ENCODE data around the gene SCFD2. TPM values are rescaled to one million over a fixed set of nuclear protein-coding genes. Genes with fewer than 3 reads are reported as not detected.

The SCFD2 gene
- total RNA-seq, 1 donor, result 24.2 TPM

DNA sequence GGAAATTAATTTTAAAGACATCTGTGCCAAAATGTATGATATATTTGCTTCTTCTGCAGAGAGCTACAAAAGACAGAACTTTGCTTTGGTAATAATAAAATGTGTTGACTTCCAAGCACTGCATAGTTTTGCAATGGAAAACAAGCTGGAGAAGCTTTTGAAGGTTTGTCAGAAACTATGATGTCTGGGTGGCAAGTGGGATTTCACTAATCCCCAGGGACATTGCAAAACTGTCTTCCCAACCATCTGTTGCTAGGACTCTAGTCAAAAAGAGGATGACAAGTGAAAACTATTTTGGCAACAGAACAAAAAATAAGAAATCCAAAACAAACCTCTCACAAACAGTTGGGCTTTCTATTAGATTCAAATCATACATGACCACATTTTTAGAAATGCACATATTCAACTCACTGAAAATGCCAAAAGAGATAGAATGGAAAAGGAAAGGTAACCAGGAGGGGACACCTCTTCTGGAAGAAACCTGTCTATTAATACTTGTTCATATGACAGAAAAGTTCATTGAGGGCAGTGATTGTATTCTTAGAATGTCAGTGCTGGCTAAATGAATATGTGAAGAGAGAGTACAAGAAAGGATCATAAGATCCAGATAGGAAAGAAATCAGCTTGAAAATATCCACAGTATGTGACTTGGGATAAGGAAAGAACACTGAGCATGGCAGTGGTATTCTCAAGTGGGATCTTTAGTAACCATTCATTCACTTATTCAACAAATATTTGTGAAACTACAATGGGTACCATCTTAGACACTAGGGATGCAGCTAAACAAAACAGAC lies 275.7 kb downstream of the SCFD2 start:
- Histone ChIP-seq H3K79me2 (ENCODE audit: insufficient read depth, low read length) (peaks cover 2% of the 10 kb centered on the region), H4K20me1 (ENCODE audit: insufficient read depth, low read length) (no peaks in the 10 kb centered on the region), H3K4me1 (ENCODE audit: insufficient read depth, low read length) (peaks cover 6% of the 10 kb centered on the region), H3K36me3 (ENCODE audit: insufficient read depth, low read length) (no peaks in the 10 kb centered on the region), H2AFZ (ENCODE audit: low read length) (no peak overlapping the region), H3K4me2 (ENCODE audit: insufficient read depth, low read length) (no peak overlapping the region), H3K27ac (ENCODE audit: low read depth, low read length) (no peak overlapping the region), H3K27me3 (ENCODE audit: insufficient read depth, low read length) (no peaks in the 10 kb centered on the region), H3K9me3 (ENCODE audit: low read depth, low read length) (no peaks in the 10 kb centered on the region), H3K4me3 (ENCODE audit: insufficient read depth, low read length) (no peak overlapping the region)
- TF ChIP-seq, protein P1, sequence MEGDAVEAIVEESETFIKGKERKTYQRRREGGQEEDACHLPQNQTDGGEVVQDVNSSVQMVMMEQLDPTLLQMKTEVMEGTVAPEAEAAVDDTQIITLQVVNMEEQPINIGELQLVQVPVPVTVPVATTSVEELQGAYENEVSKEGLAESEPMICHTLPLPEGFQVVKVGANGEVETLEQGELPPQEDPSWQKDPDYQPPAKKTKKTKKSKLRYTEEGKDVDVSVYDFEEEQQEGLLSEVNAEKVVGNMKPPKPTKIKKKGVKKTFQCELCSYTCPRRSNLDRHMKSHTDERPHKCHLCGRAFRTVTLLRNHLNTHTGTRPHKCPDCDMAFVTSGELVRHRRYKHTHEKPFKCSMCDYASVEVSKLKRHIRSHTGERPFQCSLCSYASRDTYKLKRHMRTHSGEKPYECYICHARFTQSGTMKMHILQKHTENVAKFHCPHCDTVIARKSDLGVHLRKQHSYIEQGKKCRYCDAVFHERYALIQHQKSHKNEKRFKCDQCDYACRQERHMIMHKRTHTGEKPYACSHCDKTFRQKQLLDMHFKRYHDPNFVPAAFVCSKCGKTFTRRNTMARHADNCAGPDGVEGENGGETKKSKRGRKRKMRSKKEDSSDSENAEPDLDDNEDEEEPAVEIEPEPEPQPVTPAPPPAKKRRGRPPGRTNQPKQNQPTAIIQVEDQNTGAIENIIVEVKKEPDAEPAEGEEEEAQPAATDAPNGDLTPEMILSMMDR (IDR thresholded peaks at IDR 0.05; ENCODE audit: extremely low read depth, low read depth, low read length), result no peak
- DNase-seq (ENCODE audit: insufficient read length, low spot score, missing footprints), result no peak

- no peaks in the 10 kb centered on the region for H4K20me1 ChIP-seq (ENCODE audit: insufficient read depth, low read length)
Observed at GRCh38 chr4:53088152-53088551, 277.7 kb downstream of the SCFD2 start.

GRCh38 chr4:53076374-53076958 lies 289.4 kb downstream of the SCFD2 start:
- DNase-seq (ENCODE audit: insufficient read length, low spot score, missing footprints), result no peak

More at GRCh38 chr4:53088152-53088551, 277.7 kb downstream of the SCFD2 start:
- H2AFZ ChIP-seq (ENCODE audit: low read length), result no peak overlapping the region
- TF ChIP-seq, protein P1 (IDR thresholded peaks at IDR 0.05; ENCODE audit: extremely low read depth, low read depth, low read length), result no peak
- no peak for DNase-seq (ENCODE audit: insufficient read length, low spot score, missing footprints)
- no peak overlapping the region for H3K27ac ChIP-seq (ENCODE audit: low read depth, low read length)
- no peak overlapping the region for H3K4me3 ChIP-seq (ENCODE audit: insufficient read depth, low read length)
- H3K27me3 ChIP-seq (ENCODE audit: insufficient read depth, low read length), result no peaks in the 10 kb centered on the region
- no peaks in the 10 kb centered on the region for H3K9me3 ChIP-seq (ENCODE audit: low read depth, low read length)
- no peak overlapping the region for H3K4me2 ChIP-seq (ENCODE audit: insufficient read depth, low read length)
- H3K79me2 ChIP-seq (ENCODE audit: insufficient read depth, low read length), result peaks cover 2% of the 10 kb centered on the region
- H3K4me1 ChIP-seq (ENCODE audit: insufficient read depth, low read length), result peaks cover 6% of the 10 kb centered on the region
- no peaks in the 10 kb centered on the region for H3K36me3 ChIP-seq (ENCODE audit: insufficient read depth, low read length)

More at GRCh38 chr4:53076374-53076958, 289.4 kb downstream of the SCFD2 start:
- H3K4me3 ChIP-seq (ENCODE audit: insufficient read depth, low read length), result no peak overlapping the region
- H3K79me2 ChIP-seq (ENCODE audit: insufficient read depth, low read length), result no peaks in the 10 kb centered on the region
- H3K4me1 ChIP-seq (ENCODE audit: insufficient read depth, low read length), result no peaks in the 10 kb centered on the region
- no peaks in the 10 kb centered on the region for H3K27me3 ChIP-seq (ENCODE audit: insufficient read depth, low read length)
- H4K20me1 ChIP-seq (ENCODE audit: insufficient read depth, low read length), result no peaks in the 10 kb centered on the region
- H2AFZ ChIP-seq (ENCODE audit: low read length), result no peak overlapping the region
- no peak overlapping the region for H3K4me2 ChIP-seq (ENCODE audit: insufficient read depth, low read length)
- TF ChIP-seq, protein P1 (IDR thresholded peaks at IDR 0.05; ENCODE audit: extremely low read depth, low read depth, low read length), result no peak
- no peak overlapping the region for H3K27ac ChIP-seq (ENCODE audit: low read depth, low read length)
- H3K36me3 ChIP-seq (ENCODE audit: insufficient read depth, low read length), result no peaks in the 10 kb centered on the region
- H3K9me3 ChIP-seq (ENCODE audit: low read depth, low read length), result no peaks in the 10 kb centered on the region

All from osteoblast (primary cell).